Common myeloid progenitor, CD34-positive (primary cell): ENCODE results near the gene STXBP4.
A peak's percentile ranks its signal among the peaks of the same experiment; 100 is the strongest.

Experiments used
- CTCF ChIA-PET: fragments of 350-600 bp; sonication (Branson Sonifier 250); formaldehyde crosslinking; loops from one replicate; lab custom pipeline; 2021; ENCODE audit warnings: antibody characterized with exemption; lab: Charles Lee
- POLR2A ChIA-PET: fragments of 350-600 bp; sonication (Branson Sonifier 250); formaldehyde crosslinking; loops from one replicate; lab custom pipeline; 2021; ENCODE audit warnings: antibody characterized with exemption; lab: Charles Lee
- DNase-seq, 3 donors: peaks; one replicate each; pipeline versions ENCODE4 v3.0.0 to v3.0.0-alpha.2; 2013
- H3K27ac ChIP-seq, 2 experiments: 1 replicate in 1 of 2; 2 replicates in 1 of 2; pipeline ENCODE4 v1.7.0; 2013; ENCODE audit warnings: inconsistent platforms in 2 of 2, low read length in 2 of 2, mild to moderate bottlenecking in 2 of 2, low read depth in 1 of 2, moderate library complexity in 1 of 2; ENCODE audit not compliant: severe bottlenecking in 2 of 2, insufficient read depth in 1 of 2, poor library complexity in 1 of 2
- H3K27me3 ChIP-seq, 5 experiments: replicated peaks in 2 of 5; 1 replicate in 3 of 5; 2 replicates in 2 of 5; pipeline versions ENCODE4 v1.6.1 to v1.7.0; 2013; ENCODE audit warnings: low read length in 4 of 5, mild to moderate bottlenecking in 2 of 5, moderate library complexity in 2 of 5, inconsistent platforms in 1 of 5; ENCODE audit not compliant: insufficient read depth in 5 of 5, control insufficient read depth in 4 of 5
- H3K36me3 ChIP-seq, 4 experiments: 1 replicate in 2 of 4; 2 replicates in 2 of 4; pipeline versions ENCODE4 v1.6.1 to v1.7.0; 2013; ENCODE audit warnings: low read length in 3 of 4, control low read depth in 1 of 4, mild to moderate bottlenecking in 1 of 4; ENCODE audit not compliant: control insufficient read depth in 4 of 4, insufficient read depth in 4 of 4
- H3K4me1 ChIP-seq, 4 experiments: 1 replicate in 3 of 4; 2 replicates in 1 of 4; pipeline versions ENCODE4 v1.6.1 to v1.7.1; 2013; ENCODE audit warnings: low read length in 3 of 4, mild to moderate bottlenecking in 3 of 4, control low read depth in 1 of 4, inconsistent platforms in 1 of 4, moderate library complexity in 1 of 4; ENCODE audit not compliant: control insufficient read depth in 4 of 4, insufficient read depth in 4 of 4; ENCODE audit errors: control extremely low read depth in 1 of 4
- H3K4me3 ChIP-seq, 7 experiments: 1 replicate in 4 of 7; 2 replicates in 3 of 7; pipeline versions ENCODE4 v1.5.1 to v1.7.0; 2013; ENCODE audit warnings: mild to moderate bottlenecking in 7 of 7, low read length in 6 of 7, moderate library complexity in 6 of 7, inconsistent platforms in 2 of 7, low read depth in 2 of 7, control low read depth in 1 of 7; ENCODE audit not compliant: insufficient read depth in 4 of 7, control insufficient read depth in 1 of 7; ENCODE audit errors: extremely low read depth in 1 of 7
- H3K9me3 ChIP-seq, 5 experiments: 1 replicate in 4 of 5; 2 replicates in 1 of 5; pipeline versions ENCODE4 v1.6.1 to v1.7.1; 2013; ENCODE audit warnings: low read length in 4 of 5, mild to moderate bottlenecking in 2 of 5, inconsistent platforms in 1 of 5, low read depth in 1 of 5, moderate library complexity in 1 of 5; ENCODE audit not compliant: control insufficient read depth in 4 of 5, insufficient read depth in 2 of 5; ENCODE audit errors: control extremely low read depth in 1 of 5
- WGBS: methylation state at CpG from one replicate; pipeline ENCODE4 v1.1.5; 2013; ENCODE audit not compliant: insufficient coverage; 5-methylcytosine and 5-hydroxymethylcytosine counted together

The STXBP4 gene

GRCh38 chr17:55023626-55024025 is 55.1 kb downstream of the STXBP4 start:
- Histone ChIP-seq H3K27ac (no peak overlapping the region), H3K27me3 (no peaks in the 10 kb centered on the region), H3K4me1 (peaks cover 0 to 4% (median 0%) of the 10 kb centered on the region in 4 experiments), H3K9me3 (no peaks in the 10 kb centered on the region), H3K36me3 (no peaks in the 10 kb centered on the region), H3K4me3 (no peak overlapping the region)
- CTCF ChIA-PET: no interaction called here
- no peak for DNase-seq
- WGBS: 40% methylated on average over 1 of the region's 1 CpG
- POLR2A ChIA-PET: no interaction called here

DNA sequence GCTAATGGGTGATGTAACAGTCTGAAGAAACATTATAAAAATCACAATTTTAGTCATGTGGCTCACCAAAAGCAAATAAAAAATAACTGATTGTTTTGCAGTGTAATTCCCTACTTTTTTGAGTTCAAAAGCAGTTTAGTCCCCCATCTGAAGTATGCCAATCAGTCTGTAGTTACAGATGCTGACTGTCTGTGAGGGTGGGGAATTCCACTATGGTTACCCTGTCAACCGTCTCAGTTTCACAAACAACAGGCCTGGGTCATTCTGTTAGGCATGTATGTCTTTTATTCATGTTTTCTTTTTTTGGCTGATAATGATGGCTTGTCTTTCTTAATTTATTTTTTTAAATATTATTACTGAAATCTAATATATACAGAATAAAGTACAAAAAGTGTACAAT is 69.3 kb downstream of the STXBP4 start:
- peak in 2 of 3 donors; percentile 31 to 34 for DNase-seq
- ChIA-PET POLR2A (no interaction called here), CTCF (no interaction called here)
- Histone ChIP-seq H3K9me3 (no peaks in the 10 kb centered on the region), H3K27me3 (no peaks in the 10 kb centered on the region), H3K4me3 (no peak overlapping the region), H3K27ac (no peak overlapping the region), H3K4me1 (peaks cover 0 to 6% (median 4%) of the 10 kb centered on the region in 4 experiments), H3K36me3 (peaks cover 0 to 2% (median under 1%) of the 10 kb centered on the region in 4 experiments)
- no CpG with 5 or more reads among the region's 1 CpG for WGBS

DNA sequence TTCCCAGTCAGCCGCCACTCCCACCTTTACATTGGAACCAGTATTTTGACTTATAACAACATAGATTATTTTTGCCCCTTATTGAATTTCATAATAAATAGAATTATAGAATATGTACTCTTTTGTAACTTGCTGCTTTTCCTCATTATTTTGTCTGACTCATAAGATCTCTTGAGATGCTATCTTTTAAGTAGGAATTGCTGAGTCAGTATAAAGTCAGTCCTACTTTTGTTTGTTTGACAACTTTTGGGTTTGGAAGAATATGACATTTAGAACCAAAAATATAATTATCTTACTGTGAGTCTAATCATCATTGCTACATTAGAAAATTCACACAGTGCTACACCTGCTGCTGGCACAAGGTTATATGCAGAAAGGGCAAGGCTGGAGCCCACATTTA is 69.7 kb downstream of the STXBP4 start:
- POLR2A ChIA-PET: no interaction called here

GRCh38 chr17:55040611-55041010 is 72.0 kb downstream of the STXBP4 start:
- H3K27ac ChIP-seq: no peak overlapping the region
- no peaks in the 10 kb centered on the region for H3K9me3 ChIP-seq
- no peaks in the 10 kb centered on the region for H3K27me3 ChIP-seq
- 25% methylated on average over 3 of the region's 4 CpGs for WGBS
- H3K4me1 ChIP-seq: peaks cover 0 to 6% (median 4%) of the 10 kb centered on the region in 4 experiments
- POLR2A ChIA-PET: no interaction called here
- H3K4me3 ChIP-seq: no peak overlapping the region
- H3K36me3 ChIP-seq: peaks cover 0 to 2% (median 0%) of the 10 kb centered on the region in 4 experiments
- peak in 2 of 3 donors; percentile 35 to 47 for DNase-seq
- CTCF ChIA-PET: no interaction called here

More for the DNA sequence above, 69.7 kb downstream of the STXBP4 start:
- WGBS: no CpG with 5 or more reads among the region's 1 CpG
- no peaks in the 10 kb centered on the region for H3K9me3 ChIP-seq
- peaks cover 0 to 2% (median under 1%) of the 10 kb centered on the region in 4 experiments for H3K36me3 ChIP-seq
- H3K4me3 ChIP-seq: no peak overlapping the region
- H3K4me1 ChIP-seq: peaks cover 0 to 6% (median 4%) of the 10 kb centered on the region in 4 experiments
- CTCF ChIA-PET: no interaction called here
- H3K27ac ChIP-seq: no peak overlapping the region
- H3K27me3 ChIP-seq: no peaks in the 10 kb centered on the region
- DNase-seq: peak in 2 of 3 donors; percentile 40 to 52

GRCh38 chr17:55053855-55054254 is 85.3 kb downstream of the STXBP4 start:
- peak; percentile 29 to 51 (median 42) for DNase-seq
- Histone ChIP-seq H3K4me1 (peaks cover 0 to 7% (median 2%) of the 10 kb centered on the region in 4 experiments), H3K4me3 (no peak overlapping the region), H3K36me3 (peaks cover 0 to 2% (median 0%) of the 10 kb centered on the region in 4 experiments), H3K27me3 (no peaks in the 10 kb centered on the region), H3K9me3 (peaks cover 0 to 4% (median 0%) of the 10 kb centered on the region in 5 experiments), H3K27ac (no peak overlapping the region)
- ChIA-PET POLR2A (no interaction called here), CTCF (interaction anchor here (0.8 to 4.8 kb wide), 11 partner anchors 10 to 310 kb away, joined by 3 to 36 read pairs (median 3); no protein-coding TSS in a partner anchor)
- WGBS: 100% methylated on average over 1 of the region's 1 CpG

DNA sequence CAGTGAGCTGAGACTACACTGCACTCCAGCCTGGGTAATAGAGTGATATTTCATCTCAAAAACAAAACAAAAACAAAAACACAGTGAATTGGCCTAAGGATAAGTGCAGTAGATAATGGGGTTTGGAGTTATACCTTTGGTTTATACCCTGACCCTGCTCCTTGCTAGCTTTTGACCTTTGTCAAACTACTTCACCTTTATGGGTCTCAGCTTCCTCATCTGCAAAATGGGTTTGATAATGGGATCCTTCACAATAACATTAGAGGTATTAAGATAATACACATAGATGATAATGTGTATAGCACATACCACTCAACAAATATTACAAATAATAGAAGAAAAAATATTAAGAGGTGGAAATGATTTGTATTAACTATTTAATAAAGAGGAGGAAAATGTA is 85.9 kb downstream of the STXBP4 start:
- CTCF ChIA-PET: interaction anchor here (0.7 to 4.8 kb wide), 13 partner anchors 9 to 310 kb away, joined by 3 to 36 read pairs (median 3); no protein-coding TSS in a partner anchor
- peaks cover 0 to 2% (median 0%) of the 10 kb centered on the region in 5 experiments for H3K9me3 ChIP-seq
- no peaks in the 10 kb centered on the region for H3K27me3 ChIP-seq
- POLR2A ChIA-PET: no interaction called here
- no peak overlapping the region for H3K4me3 ChIP-seq
- DNase-seq: no peak
- peaks cover 0 to 2% (median 0%) of the 10 kb centered on the region in 4 experiments for H3K36me3 ChIP-seq
- no peak overlapping the region for H3K27ac ChIP-seq
- peaks cover 0 to 7% (median 2%) of the 10 kb centered on the region in 4 experiments for H3K4me1 ChIP-seq

GRCh38 chr17:55056526-55056925 is 88.0 kb downstream of the STXBP4 start:
- WGBS: 50% methylated on average over 1 of the region's 4 CpGs
- Histone ChIP-seq H3K4me3 (peak overlapping the region in 3 of 7 experiments; percentile 6 to 43 (median 8)), H3K36me3 (peaks cover 0 to under 1% (median 0%) of the 10 kb centered on the region in 4 experiments), H3K4me1 (peaks cover 0 to 19% (median 6%) of the 10 kb centered on the region in 4 experiments), H3K9me3 (no peaks in the 10 kb centered on the region), H3K27me3 (no peaks in the 10 kb centered on the region), H3K27ac (peak overlapping the region; percentile 21 to 41)
- DNase-seq: peak in 2 of 3 donors; percentile 30 to 44
- ChIA-PET CTCF (interaction anchor here (0.9 to 2.6 kb wide), 8 partner anchors 9 to 292 kb away, joined by 3 to 21 read pairs (median 5); partner anchors contain the start of gene HLF), POLR2A (no interaction called here)
